Measurements from ENCODE around the gene CRY1. TPM values are rescaled to one million over a fixed set of nuclear protein-coding genes. Genes with fewer than 3 reads are reported as not detected.
"Not testable (repeated sequence)": the region's sequence is repeated elsewhere in the genome, so short reads cannot be mapped to it uniquely, and the experiment has no call there.

Gene CRY1
- total RNA-seq, 1 donor from 2014 or later = 52.0 TPM

DNA sequence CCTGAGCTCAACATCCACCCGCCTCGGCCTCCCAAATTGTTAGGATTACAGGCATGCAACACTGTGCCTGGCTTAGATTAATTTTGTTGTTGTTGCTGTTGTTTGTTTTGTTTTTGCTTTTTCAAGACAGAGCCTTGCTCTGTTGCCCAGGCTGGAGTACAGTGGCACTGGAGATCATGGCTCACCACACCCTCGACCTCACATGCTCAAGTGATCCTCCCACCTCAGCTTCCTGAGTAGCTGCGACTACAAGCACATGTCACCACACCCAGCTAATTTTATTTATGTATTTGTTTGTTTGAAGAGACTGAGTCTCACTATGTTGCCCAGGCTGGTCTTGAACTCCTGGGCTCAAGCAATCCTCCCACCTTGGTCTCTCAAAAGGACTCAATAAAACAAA lies 26.7 kb downstream of the CRY1 start:
- no peak for DNase-seq (ENCODE audit: low spot score)

DNA sequence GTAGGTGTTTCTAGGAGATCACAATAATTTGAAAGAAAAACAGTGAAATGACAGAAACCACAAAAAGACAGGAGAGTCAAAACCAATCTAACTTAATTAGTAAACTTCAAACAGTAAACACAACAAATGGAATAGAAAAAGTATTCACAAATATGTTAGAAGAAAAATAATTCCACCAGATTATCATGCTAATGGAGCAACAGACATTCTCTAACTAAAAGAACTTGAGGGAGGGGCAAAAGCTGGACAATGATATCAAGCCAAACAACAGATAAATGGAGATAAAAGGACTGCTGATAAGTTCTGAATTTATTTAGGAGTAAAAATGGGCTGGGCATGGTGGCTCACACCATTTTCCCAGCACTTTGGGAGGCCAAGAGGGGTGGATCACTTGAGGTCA lies 28.7 kb downstream of the CRY1 start:
- DNase-seq (ENCODE audit: low spot score) = no peak

DNA sequence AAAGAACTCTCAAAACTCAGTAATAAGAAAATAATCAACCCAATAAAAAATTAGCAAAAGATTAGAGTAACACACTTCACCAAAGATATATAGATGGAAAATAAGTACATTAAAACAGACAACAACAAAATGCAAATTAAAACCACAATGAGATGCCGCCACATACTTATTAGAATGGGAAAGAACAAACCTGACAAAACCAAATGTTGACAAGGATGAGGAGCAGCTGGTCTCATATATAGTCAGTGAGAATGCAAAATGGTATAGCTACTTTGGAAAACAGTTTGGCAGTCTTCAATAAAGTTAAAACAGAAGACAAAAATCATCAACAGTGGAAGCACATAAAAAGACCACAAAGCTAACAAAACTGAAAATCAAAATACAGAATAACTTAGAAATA lies 29.1 kb downstream of the CRY1 start:
- no peak for DNase-seq (ENCODE audit: low spot score)

DNA sequence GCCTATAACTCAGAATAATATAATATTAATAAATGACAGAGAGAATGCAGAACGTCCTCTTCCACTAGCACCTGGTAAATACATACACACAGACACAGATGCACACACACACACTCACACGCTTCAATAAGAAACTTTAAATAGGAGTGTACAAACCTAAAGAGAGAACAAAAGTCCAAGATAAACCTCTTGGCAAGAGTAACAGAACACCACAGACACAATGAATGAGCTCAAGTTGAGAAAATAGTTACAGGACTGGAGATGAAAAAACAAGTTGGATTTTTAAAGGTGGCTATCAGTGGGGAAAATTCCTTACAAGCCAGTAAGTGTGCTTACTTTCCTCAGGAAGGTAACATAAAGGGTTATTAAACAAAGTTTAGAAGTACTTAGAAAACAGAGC lies 35.2 kb downstream of the CRY1 start:
- no peak for DNase-seq (ENCODE audit: low spot score)

DNA sequence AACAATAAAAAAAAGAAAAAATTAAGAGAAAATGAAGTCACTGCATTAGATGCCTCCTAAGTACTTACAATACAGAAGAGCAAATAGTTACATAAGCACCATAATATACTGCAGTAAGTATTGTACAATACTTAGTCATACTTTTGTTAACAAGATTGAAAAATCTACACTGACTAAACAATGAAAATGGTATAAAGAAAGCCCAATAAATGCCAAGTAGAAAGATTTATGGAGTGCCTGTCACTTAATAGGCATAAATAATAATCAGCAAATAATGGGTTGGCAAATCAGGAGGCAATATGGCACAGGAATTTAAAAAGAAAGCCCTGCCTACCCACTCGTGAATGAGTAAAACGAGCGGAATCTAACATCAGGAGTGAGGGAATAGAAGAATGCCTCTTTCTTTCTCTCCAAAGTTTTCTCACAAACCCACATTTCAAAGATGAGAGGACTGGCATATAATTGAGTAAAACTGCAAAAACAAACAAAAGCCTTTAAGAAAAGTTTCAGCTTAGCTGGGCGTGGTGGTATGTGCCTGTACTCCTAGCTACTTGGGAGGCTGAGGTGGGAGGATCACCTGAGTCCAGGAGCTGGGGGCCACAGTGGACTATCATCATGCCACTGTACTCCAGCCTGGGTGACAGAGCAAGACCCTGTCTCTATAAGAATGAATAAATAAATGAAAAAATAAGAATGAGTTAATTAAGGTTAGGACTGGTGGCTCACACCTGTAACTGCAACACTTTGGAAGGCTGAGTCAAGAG lies 36.1 kb downstream of the CRY1 start:
- DNase-seq (ENCODE audit: low spot score) = peak; percentile 12

DNA sequence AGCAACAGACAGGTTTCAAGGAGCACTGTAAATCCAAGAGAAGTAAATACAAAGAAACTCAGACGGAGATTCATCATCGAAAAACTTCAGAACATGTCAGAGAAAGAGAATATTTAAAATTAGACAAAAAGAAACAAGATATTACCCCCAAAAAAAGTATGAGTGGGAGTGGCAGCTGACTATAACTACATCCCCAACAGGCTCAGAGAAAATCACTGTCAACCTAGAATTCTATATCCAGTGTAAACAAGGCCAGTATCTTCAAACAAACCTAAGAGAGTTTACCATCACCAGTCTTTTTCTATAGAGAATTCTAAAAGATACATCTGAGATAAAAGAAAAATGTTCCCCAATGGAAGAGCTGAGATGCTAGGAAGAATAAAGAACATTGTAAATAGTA lies 39.6 kb downstream of the CRY1 start:
- no peak for DNase-seq (ENCODE audit: low spot score)

DNA sequence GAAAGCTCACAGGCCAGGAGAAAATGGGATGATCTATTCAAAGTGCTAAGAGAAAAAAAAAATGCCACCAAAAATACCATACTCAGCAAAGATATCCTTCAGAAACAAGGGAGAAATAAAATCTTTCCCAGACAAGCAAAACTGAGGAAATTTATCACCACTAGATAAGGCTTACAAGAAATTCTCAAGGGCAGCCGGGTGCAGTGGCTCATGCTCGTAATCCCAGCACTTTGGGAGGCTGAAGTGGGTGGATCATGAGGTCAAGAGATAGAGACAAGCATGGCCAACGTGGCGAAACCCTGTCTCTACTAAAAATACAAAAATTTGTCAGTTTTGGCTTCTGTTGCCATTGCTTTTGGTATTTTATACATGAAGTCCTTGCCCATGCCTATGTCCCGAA lies 48.2 kb downstream of the CRY1 start:
- no peak for DNase-seq (ENCODE audit: low spot score)

DNA sequence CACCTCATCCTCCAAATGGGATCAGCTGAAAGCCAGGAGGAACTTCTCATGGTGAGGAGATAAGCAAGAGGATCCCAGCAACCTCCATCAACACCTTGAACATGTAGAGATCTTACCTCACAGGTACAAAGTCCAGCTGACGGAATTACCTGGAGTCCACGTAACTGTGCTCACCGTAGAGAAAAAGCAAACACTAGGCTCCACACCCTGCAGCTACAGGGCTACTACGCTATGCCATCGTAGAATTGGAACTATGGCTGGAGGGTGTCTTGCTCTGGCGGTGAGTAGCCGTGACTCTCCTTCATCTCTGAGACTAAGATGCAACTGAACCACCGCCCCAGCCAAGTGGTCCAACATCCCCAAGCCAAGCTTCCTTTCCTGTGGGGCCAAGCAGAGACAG lies 50.5 kb downstream of the CRY1 start:
- DNase-seq (ENCODE audit: low spot score) = no peak

DNA sequence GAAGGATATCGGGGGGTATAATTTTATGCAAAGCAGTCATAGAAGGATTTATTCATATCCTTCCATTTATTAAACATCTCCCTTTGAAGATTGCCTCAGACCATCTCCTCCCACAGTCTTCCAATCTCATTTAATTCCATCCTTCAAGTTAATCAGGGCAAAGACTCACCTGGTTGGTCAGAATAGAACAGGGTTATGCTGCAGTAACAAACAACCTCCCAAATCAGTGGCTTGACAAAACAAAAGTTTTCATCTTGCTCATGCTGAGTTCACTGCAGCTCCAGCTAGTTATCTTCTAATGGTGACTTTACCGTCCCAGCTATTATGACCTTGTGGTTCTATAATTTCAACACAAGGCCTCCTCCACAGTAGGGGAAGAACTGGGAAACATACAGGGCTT lies 57.6 kb downstream of the CRY1 start:
- DNase-seq (ENCODE audit: low spot score) = no peak

DNA sequence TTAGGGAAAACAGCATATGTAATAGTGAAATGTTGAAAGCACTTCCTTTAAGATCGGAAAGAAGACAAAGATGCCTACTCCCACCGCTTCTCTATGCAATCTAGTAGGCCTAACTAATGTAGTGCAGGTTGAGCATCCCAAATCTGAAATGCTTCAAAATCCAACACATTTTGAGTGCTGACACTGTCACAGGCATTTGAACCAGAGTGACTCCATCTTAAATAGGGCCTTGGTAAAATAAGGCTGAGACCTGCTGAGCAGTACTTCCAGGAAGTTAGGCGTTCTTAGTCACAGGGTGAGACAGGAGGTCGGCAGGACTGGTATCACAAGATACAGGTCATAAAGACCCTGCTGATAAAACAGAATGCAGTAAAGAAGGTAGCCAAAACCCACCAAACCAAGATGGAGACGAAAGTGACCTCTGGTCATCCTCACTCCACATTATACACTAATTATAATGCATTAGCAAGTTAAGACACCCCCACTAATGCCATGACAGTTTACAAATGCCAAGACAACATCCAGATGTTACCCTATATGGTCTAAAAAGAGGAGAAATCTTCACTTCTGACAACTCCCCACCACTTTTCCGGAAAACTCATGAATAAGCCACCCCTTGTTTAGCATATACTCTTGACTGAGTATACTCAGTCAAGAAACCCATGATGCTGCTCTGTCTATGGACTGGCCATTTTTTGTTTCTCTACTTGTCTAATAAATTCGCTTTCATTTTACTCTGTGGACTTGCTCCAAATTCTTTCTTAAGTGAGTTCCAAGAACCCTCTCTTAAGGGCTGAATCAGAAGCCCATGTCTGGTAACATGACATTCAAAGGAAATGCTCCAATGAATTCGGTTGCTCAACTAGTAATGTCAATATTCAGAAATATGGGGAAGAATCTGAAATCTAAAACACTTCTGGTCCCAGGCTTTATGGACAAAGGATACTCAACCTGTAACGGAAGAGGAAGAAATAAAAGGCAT lies 59.3 kb downstream of the CRY1 start:
- DNase-seq (ENCODE audit: low spot score) = no peak

DNA sequence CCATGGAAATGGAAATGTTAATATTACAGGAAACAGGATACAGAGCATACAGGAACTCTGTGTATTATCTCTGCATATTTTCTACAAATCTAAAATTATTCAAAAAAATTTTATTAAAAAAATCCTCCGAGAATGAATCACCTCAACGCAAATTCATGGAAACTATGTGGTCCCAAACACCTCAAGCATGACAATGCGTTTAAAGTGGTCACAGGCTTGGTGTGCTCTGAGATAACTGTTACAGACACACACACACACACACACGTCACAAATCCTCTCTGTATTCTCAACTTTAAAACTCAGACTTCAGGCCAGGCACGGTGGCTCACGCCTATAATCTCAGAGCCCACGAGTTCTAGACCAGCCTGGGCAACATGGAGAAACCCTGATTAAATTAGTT lies 61.1 kb downstream of the CRY1 start:
- DNase-seq (ENCODE audit: low spot score) = no peak

DNA sequence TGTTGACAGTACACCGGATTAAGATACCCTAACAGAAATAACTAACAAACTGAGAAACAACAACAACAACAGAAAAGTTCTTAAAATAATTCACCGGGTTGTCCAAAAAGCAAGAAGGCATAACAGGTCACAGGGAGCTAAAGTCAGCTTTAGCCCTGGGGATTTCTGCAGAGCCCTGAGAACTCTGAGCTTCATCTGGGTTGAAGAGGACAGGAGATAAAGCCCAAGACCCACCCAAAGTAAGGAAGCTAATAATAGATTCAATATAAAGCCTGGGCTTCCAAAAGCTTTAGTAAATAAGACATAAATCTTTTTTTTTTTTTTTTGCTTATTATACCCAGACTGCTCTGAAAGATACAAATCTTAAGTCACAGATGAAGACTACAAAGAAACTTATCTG lies 62.3 kb downstream of the CRY1 start:
- peak; percentile 90 for DNase-seq (ENCODE audit: low spot score)

DNA sequence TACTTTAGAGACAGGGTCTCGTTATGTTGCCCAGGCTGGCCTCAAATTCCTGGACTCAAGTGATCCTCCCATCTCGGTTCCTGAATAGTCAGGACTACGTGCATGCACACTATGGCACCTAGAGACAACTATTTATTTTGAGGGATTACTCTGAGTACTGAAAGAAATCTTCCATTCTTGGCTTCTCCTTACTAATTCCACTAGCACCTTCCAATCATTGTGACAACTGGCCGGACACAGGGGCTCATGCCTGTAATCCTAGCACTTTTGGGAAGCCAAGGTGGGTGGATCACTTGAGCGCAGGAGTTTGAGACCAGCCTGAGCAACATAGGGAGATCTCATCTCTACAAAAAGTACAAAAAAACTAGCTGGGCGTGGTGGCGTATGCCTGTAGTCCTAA lies 64.3 kb downstream of the CRY1 start:
- no peak for DNase-seq (ENCODE audit: low spot score)

DNA sequence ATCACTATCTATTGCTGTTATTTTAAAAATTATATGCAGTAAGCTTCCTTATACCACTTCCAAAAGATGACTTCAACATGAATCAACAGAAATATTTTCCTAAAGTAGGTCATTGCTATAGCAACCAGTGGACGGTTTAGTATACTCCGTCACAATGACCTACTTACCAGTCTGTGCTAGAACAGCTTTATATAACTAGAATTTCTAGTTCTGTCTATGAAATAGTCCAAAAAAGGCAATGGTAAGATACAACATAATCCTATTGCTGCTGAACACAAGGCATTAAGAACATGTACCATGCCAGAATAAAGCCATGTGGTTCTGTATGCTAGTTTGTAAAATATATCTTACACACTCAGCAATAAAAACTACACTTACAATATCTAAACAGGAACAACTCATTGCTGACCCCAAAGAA lies 65.7 kb downstream of the CRY1 start:
- DNase-seq (ENCODE audit: low spot score) = peak; percentile 98

DNA sequence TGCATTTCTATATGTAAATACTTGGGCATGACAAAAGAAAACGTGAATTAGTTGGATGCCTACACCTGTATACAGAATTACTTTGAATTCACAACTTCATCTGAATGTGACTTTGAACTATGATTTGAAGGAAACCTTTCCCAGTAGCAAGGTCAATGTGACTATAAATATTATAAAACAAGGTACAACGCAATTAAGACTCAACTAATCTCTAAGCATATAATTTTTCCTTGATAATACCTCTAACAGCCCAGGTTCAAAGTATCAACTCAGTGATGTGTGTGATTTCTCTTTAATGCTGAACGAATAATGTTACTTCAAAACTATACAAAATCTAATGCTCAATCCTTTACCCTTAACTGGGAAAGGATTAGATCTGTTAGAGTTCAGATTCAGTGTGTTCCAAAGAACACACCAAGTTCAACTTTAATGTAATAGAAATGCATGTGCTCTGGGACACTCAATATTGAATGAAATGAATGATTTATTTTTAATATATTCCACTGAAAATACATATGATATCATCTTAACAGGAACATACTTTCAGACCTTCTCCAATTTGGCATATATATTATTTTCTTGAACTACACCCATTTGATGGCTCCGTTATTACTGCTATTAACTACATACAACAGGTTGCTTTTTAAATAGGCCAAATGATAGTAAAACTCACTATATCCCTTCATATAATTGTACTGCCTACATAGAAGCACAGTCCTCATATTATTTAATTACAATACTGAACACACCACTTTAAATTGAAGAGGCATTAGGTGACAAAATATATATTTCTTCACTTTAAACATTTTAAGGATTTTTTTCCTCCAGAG lies 66.3 kb downstream of the CRY1 start:
- DNase-seq (ENCODE audit: low spot score) = no peak

DNA sequence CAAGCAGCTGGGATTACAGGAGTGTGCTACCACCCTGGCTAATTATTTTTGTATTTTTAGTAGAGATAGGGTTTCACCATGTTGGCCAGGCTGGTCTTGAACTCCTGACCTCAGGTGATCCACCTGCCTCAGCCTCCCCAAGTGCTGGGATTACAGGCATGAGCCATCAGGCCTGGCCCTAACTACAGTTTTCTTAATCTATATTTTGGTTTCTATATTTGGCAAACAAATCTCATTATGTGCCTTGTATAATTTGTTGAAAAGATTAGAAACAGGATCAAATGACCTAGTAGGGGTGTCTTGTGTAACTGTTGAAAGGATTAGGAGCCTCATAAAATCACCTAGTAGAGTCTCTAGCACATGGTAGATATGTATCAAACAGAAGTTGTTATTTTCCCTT lies 67.0 kb downstream of the CRY1 start:
- not testable (repeated sequence) for DNase-seq (ENCODE audit: low spot score)

DNA sequence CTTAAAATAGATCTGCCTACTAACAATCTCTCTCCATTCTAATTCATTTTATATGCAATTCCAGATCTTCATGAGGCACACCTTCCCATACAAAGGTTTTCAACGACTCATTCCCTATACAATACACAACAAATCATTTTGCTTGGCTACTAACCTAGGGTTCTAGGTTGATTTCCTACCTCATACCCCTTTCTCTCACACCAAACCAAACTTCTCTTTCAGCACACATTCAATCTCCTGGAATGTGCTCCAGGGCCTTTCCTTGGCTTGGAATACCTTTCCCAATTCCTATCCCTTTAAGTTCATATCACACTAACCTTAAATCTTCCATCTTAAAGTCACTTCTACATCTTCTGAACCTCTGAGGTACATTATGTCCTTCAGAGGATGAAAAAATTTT lies 67.7 kb downstream of the CRY1 start:
- DNase-seq (ENCODE audit: low spot score) = no peak

DNA sequence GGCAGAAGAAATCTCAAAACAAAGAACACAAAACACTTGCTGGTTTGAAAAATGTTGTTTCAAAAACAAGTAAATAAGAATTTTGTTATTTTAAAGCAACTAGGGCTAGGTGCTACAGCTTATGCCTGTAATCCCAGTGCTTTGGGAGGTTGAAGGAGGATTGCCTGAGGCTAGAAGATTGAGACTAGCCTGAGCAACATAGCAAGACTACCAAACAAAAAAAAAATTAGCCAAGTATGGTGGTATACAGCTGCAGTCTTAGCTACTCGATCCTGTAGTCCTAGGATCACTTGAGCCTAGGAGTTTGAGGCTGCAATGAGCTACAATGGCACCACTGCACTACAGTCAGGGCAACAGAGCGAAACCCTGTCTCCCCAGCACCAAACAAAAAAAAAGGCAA lies 73.8 kb downstream of the CRY1 start:
- DNase-seq (ENCODE audit: low spot score) = no peak

DNA sequence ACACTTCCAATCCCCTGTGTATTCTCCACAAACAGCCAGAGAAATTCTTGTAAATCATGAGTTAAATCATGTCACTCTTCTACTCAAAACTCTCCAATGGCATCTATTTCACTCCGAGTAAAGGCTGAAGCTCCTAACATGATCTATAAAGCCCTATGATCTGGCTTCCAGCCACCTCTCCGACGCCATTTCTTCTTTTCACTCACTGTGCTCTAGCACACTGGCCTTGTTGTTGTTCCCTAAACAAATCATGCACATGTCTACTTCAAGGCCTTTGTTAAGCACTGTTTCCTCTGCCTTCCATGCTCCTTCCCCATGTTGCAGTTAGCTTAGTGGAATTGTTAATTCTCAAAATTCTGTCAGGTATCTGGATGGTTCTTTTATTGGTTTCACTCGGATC lies 76.3 kb downstream of the CRY1 start:
- no peak for DNase-seq (ENCODE audit: low spot score)

DNA sequence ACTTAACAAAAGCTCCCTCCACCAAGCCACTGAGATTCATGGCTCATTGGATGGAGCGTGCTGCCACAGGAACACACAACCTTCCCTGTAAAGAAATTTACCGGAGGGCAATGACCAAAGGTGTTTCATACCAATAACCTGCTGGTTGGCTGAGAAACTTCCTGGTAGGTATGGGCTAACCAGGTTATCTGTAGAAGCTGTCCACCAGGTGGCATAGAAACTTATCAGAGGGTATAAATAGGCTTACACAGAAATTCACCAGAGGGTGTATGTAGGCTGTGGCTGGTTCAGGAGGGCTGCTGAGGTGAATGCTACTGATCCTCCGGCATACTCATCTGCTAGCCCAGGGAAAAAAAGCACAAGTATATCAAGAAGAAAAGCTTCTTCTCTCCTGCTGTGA lies 79.3 kb downstream of the CRY1 start:
- no peak for DNase-seq (ENCODE audit: low spot score)

DNA sequence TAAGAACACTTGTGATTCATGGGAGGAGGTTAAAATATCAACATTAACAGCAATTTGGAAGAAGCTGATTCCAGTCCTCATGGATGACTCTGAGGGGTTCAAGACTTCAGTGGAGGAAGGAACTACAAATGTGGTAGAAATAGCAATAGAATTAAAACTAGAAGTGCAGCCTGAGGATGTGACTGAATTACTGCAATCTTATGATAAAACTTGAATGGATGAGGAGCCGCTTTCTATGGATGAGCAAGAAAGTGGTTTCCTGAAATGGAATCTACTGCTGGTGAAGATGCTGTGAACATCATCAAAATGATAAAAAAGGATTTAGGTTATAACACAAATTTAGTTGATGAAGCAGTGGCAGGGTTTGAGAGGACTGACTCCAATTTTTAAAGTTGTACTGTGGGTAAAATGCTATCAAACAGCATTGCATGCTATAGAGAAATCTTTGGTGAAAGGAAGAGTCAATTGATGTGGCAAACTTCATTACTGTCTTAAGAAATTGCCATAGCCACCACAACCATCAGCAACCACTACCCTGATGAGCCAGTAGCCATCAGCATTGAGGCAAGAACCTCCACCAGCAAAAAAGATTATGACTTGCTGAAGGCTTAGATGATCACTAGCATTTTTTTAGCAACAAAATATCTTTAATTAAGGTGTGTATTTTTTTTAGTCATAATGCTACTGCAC lies 80.5 kb downstream of the CRY1 start:
- no peak for DNase-seq (ENCODE audit: low spot score)
